ENCODE results near the gene RPL22.

RPL22 gene

DNA sequence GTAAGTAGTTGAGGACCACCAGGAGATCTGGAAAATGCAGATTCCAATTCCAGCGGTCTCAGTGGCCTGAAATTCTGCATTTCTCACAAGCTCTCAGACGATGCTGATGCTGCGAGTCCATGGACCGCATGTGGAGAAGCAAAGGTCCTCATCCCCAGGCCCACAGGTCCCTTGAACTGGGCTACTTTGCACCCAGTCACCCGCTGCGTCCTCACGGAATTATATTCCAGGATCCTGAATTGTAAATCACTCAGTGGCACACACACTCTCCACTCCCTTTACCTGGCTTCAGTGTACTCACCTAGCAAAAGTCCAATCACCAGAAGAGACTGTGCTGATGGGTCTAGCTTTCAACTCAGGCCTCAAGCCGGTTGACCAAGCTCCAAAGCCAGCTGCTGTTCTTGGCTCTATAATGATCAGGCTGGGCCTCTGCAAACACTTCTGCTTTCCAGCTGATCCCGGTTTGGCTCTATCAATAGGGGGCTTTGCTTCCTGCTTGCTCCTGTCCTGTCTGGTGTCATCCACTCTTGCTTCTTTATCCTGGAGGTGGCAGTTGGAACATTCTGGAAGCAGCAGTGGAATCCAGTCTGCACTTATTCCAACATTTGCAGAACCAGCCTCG is 904 bp upstream of the RPL22 start:
- DNase-seq (ENCODE audit: low spot score) = no peak

DNA sequence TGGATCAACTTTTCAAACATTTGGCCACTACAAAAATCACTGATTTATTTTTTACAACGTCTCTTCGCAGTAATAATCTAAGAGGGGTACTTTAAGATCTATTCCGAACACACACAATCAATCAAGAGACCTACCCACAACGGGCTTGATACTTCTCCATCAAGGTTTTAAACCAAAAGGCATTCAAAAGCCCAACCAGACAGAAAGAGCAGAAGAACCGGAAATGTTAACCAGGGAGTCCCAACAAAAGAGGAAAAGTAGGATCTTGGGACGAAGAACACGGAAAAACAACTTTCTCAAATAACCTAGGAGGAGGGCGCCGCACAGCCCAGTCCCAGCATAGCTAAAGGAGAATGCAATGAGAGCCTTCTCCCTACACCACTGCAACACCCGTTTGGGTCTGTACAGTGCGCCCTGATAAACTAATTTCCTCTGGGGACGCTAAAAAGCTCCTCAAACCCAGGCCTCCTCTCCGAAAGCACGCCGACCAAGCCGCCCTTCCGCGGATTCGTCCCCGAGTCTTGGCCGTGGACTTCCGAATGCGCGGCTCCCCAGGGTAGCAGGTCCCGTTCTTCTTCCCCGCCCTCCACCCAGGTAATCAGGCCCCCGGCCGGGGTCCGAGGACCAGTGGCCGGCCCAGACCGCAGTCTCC is 623 bp downstream of the RPL22 start:
- DNase-seq (ENCODE audit: low spot score) = peak; percentile 20

DNA sequence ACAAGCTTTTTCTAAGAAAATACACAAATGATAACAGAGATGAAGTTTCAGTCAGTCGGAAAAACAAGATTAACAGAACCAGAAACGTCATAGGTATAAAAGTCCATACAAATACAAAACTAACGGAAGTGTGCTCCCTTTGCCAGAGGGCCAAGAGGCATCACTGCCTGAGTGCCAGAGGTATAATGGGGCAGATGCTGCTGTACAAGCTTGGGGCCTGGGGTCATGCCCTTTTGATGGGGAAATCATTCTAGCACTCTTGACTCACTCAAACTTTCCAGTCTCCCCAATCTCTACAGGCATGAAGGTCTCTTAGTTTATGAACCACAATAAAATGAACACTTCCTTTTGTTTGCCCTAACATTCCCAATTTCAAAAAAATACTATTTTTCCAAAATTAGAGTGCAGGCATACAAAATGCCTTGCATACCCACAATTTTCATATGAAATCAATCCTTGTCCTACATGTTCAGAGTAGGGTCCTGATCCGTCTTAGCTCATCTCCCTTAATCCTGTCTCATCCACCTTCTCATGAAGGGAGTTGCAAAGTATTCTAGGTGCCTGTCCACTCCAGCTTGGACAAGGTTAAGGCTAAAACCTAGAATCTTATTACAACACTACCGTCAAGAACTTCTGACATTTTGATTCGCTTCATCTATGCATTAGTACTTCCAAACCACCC is 1.5 kb downstream of the RPL22 start:
- no peak for DNase-seq (ENCODE audit: low spot score)

DNA sequence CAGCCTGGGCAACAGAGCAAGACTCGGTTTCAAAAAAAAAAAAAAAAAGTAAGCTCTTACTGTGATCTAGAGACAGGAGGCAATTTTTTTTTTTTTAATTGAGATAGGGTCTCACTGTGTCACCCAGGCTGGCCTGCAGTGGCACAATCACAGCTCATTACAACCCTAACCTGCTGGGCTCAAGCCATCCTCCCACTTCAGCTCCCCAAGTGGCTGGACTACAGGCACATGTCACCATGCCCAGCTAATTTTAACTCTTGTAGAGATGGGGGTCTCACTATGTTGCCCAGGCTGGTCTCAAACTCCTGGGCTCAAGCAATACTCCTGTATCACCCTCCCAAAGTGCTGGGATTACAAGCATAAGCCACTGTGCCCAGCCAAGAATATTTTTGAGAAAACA is 7.4 kb downstream of the RPL22 start:
- DNase-seq (ENCODE audit: low spot score) = no peak

DNA sequence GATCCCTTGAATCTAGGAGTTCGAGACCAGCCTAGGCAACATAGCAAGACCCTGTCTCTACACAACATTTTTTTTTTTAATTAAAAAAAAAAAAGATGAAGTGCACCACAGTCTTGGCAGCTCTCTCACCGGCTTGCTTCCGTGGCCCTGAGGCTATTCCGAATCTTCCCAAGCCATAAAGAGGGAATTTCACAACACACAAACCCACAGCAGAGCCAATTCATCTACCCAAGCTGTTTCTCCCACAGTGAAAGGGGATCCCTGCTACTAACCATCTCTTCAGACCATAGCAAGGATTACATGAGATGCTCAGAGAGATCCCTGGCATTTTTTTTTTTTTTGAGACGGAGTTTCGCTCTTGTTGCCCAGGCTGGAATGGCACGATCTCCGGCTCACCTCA is 10.9 kb downstream of the RPL22 start:
- no peak for DNase-seq (ENCODE audit: low spot score)

DNA sequence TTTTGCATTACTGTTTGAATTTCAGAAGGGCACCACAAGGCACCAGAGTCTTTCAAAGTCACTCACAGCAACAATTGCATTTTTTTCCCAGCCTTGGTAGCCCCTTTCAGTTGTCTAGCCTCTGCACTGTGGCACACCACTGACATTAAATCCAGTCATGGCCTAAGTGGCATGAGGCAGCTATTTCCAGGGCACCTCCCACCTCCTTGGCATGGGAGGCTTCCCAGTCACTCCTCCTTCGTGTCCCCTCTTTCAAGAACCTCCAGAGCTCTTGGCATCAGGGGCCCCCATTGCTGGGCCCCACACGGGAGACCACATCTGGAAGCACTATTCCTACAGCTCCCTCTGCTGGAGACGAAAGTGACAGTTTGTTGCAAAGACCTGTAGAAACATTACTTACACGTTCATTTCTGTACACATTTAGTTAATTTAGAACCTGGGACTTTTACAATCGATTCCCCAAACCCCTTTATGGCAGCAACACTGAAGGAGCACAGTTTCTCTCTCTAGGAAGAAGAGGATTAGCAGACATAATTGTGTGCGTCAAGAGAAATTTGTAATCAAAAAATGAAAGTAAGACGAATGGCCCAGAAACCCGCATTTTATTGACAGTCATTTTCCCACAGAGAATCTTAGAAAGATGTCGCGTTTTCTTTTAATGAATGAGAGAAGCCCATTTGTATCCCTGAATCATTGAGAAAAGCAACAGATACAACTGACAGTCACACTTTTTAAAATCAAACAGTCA is 13.6 kb downstream of the RPL22 start:
- DNase-seq (ENCODE audit: low spot score) = peak; percentile 8

DNA sequence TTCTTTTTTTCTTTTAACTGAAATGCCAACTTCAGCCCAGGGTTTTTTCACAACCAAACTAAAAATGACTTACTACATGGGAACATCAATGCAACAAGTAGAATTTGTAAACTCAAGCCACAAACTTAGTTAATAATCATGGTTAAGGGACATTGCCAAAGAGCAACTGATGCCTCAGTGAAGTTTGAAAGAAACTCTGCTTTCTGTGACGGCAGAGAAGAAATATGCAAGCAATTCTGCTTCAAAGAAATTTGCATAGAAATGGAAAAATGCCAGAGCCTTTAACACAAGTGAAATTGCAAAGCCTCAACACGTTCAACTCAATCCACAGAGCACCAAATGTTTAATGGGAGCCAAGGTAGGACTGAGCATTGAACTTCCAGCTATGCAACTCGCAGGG is 14.2 kb downstream of the RPL22 start:
- no peak for DNase-seq (ENCODE audit: low spot score)

DNA sequence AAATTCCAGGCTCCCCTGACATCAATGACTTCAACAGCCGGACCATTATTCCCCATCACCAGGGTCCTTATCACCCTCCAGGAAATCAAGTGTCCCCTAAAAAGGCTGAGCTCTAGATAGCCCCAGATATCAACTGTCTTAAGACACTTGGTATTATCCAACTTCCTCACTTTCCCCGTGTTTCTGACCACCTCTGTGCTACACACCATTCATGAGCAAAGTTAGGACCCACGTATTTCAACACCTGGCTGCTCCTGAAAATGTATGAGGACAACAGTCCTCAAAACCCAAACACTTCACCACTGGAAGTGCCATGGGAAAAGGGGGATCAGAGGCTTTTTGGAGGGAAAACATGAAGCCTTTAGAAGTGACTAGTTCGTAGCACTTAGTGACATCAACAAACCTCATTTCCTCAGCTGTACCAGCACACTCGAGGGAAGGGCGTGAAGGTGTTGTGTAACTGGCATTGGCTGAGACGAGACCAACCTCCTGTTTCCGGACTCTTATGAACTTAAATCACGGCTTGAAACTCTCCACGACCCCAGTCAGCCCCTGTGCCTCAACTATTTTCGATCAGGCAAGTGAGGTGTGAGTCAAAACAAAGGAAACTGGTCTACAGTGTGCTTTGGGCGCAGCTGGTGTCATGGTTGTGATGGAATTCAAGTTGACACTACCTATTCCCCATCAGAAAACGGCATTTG is 15.2 kb downstream of the RPL22 start:
- DNase-seq (ENCODE audit: low spot score) = no peak

DNA sequence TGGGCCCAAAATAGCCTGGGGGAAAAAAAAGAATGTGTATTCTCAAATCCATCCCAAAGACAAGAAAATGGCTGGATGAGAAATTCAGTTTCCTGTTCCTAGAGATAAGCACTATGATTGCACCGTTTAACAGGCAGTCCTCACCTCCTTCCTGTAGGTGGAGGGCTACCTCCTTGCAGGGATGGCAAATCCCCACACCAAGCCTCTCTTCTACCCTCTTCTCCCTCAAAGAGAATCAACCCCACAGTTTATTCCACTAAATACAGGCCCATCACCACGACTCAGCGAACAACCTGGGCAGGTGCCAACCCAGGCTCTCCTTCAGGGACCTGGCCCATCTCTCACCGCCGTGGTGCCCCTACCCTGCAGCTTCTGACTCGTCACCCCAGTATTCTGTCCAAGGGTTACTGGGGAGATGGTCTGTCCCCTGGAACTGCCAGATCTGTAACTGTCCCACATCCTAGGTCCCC is 15.8 kb downstream of the RPL22 start:
- DNase-seq (ENCODE audit: low spot score) = no peak

DNA sequence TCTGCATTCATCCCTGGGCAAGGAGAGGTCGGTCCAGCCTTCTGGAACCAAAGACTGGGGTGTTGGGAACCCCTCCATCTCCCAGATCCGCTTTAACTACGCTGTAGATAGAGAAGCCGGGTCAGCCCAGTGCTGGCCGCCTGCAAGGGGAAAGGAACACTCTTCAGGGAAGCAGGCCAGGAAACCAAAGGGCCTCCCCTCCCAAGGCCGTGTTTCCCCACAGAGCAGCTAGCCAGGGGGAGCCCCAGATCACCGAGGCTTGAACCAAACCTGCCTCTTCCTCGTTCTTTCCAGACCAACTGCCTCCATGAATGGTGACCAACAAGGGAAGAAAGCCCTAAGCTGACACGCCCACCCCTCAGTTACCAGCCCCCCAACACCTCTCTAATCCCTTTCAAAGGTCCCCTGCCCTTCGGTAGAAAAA is 18.0 kb downstream of the RPL22 start:
- DNase-seq (ENCODE audit: low spot score) = no peak

DNA sequence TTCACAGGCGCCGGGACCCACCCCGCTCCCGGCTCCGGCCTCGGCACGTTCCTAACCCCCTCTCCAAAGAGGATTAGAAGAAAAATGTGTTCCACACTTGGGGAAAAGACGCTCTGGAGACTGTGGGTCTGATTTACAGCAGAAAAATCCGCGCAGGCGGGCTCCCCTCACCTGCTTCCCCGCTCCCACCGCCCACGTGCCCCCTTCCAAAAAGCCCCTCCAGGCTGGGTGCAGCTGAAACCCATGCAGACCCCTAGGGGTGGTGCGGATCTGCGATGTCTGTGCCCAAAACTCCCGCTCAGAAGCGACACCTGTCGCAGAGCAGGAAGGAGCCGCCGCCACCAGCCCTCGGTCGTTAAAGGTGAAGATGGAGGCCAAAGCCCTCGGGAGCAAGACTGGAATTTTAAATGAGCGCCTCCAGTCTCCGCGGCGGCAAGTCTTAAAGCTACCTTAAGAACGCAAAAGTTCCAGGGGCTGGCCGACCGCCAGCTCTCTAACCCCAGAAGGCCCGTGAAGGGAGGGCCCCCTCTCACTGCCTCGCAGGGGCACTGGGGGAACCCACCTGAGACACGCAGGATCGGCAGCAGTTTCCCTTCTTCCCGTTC is 18.6 kb downstream of the RPL22 start:
- DNase-seq (ENCODE audit: low spot score) = no peak

DNA sequence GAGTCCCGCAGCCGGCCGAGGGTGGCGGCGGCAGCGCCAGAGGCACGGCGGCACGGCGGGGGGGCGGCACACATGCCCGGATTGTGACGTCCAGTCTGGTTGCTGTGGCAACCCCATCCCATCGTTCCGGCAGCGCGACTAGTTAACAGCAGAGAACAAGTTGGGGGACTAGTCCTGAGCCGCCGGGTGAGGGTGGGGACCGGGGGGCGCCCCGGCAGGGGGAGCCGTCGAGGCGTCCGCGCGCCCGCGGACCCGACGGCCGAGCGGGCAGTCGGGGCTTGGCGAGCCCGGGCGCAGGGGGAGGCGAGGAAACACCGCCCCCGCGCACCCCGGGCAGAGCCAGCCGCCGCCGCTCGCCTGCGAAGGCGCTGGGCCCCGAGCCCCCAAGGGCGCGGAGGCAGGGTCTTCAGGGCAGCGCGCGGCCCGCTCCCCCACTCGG is 19.1 kb downstream of the RPL22 start, which contains the start of gene CHD5:
Gene CHD5, minus strand, starts transcription at position 54 of the 439 bp plus-strand sequence. CDS start 298 bp downstream, outside the sequence.
- no peak for DNase-seq (ENCODE audit: low spot score)

DNA sequence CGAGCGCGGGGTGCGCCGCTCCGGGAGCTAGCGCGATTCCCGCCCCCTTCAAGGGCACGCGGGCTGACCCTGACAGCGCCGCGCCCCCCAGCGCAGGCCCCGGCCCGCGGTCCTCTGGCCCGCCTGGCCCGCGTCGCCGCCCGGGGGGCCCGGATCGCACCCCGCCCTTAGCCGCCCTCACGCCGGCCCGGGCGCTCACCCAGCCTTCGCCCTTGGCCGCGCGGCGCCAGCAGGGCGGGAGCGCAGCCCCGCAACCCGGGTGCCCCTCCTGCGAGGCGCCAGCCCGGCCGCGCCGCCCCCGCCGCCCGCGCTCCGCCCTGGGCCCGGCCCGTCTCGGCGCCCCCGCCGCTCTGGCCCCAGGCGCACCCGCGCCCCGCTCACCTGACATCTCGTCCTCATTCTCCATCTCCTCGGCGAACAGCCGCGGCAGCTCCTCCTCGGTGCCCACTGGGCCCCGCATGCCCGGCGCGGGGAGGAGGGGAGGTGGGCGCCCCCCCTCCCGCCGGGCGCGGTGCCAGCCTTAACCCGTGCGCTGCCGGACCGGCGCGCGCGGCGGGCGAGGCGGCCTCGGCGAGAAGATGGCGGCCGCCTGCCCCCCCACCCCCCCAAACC is 19.7 kb downstream of the RPL22 start:
- no peak for DNase-seq (ENCODE audit: low spot score)

DNA sequence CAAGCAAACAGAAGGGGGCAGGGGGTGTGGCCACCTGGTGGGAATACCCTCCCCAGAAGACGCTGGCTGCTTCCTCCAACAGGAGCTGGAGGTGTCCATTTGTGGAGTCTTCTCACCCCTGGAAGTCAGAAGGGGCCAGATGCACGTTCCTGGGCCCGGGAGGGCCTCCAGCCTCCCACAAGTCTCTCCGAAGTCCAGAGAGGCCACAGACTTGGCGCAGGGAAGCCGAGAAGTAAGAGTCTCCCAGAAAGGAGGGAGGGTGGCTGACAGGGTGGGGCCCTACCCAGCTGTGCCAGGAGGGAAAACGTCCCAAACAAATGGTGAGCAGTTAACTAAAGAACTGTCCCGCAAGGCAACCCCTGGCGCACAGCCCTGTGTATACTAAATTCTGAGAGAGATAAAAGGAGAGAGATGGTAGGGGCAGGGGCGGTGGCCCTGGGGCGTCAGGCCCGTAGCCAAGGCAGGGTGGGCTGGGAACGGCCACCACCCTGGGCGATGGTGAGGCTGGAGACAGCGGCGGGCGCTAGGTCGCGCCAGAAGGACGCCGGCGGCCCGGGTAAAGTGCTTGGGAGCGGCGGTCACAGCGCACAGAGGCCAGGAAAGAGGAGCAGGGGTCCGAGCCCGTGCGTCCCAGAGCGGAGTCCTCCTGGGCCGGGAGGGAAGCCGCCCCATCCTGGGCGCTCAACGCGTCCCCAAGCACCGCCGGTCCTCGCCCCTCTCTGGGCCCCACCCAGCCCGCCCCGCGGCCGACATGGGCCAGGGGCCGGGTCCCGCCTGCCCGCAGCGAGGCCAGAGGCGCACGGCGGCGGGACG is 20.4 kb downstream of the RPL22 start:
- no peak for DNase-seq (ENCODE audit: low spot score)

DNA sequence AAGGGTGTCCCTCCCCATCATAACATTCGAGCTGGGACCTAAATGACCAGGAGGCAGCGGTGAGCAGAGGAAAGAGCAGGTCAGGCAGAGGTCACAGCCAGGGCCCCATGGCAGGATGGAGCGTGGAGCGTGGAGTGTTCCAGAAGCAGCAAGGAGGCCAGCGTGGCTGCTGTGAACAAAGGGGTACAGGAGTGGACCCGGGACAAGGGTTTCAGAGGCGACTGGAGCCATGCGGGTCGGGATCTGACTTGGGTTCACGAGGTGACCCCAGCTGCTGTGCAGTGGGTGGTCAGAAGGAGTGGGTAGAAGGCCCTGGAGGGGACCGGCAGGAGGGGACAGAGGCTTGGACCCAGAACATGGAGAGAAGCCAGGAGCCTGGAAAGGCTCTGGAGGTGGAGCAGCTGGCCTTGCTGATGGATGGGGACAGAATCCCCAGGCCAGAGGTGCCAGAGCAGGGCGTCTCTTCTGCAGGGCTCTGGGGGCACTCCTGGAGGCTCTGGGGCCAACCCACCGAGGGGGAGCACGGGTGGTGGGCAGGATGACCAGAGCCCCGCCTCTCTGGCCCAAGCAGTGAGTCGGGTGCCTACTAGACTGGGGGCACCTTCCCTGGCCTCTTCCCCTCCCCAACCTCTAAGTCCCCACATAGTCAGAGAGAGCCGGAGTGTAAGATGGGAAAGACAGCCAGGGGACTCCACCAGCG is 21.6 kb downstream of the RPL22 start:
- DNase-seq (ENCODE audit: low spot score) = no peak

DNA sequence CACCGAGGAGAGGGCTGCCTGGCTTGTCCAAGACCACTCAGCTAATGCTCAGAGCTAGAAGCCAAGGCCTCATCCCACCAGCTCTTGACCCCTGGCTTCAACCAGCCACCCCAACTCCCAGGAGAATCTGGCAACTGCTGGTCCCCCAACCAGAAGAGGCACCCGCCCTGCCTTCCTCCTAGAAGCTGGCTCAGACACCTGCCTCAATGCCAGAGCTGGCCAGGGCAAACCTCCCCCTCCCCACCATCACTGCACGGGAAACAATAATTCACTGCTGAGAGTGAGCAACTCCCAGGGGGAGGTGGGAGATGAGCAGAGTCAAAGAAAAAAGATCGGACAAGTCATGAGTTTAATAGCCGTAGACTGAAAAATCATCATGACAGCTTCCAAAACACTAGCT is 22.6 kb downstream of the RPL22 start:
- DNase-seq (ENCODE audit: low spot score) = no peak

DNA sequence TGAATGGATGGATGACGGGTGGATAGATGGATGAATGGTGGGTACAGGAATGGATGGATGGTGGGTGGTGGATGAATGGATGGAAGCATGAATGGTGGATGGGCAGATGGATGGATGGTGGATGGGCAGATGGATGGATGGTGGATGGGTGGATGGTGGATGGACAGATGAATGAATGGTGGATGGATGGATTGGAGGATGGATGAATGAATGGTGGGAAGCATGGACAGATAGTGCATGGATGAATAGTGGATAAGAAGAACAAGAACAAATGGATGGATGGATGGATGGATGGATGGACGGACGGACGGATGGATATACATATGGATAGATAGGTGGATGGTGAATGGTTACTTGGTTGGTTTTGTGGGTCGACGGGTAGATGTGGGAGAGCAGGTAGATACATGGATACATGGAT is 24.0 kb downstream of the RPL22 start:
- DNase-seq (ENCODE audit: low spot score) = no peak

DNA sequence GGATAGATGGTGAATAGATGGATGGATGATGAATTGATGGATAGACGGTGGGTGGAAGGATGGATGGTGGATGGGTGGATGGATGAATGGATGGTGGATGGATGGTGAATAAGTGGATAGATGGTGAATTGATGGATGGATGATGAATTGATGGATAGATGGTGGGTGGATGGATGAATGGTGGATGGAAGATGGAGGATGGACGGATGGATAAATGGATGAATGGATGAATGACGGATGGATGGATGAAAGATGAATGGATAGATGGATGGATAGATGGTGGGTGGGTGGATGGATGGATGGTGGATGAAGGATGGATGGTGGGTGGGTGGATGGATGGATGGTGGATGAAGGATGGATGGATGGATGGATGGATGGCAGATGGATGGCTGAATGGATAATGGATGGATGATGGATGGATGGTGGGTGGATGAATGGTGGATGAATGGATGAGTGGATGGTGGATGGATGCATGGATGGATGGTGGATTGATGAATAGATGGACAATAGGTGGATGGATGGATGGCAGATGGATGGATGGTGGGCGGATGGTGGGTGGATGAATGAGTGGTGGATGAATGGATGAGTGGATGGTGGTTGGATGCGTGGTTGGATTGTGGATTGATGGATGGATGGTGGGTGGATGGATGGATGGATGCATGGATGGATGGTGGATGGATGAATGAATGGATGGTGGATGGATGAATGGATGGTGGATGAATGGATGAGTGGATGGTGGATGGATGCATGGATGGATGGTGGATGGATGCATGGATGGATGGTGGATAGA is 24.6 kb downstream of the RPL22 start:
- DNase-seq (ENCODE audit: low spot score) = no peak

DNA sequence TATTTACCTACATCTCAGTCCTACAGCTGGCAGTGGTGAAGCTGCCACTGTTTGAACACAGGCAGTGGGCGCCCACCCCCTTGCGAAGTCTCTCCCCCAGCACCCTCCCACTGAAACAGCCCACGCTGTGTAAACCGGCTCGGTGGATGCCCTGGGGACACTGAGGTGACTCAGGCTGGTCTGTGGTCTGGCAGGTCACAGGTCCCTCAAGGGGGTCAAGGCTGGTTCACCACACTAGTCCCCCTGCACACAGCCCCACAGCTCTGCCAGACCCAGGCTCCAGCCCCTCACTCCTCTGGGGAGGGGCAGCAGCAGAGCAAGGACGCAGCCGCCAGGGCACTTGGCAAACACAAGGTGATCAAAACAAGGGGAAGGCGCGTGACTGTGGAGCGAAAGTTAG is 26.8 kb downstream of the RPL22 start:
- no peak for DNase-seq (ENCODE audit: low spot score)

All from hematopoietic multipotent progenitor cell treated with erythropoietin and hydrocortisone succinate and interleukin-3 and kit ligand, for 17 days (in vitro differentiated cells).